ENCODE data around the gene FRAS1.
"Not testable (repeated sequence)": the region's sequence is repeated elsewhere in the genome, so short reads cannot be mapped to it uniquely, and the experiment has no call there.

Gene FRAS1

GRCh38 chr4:78451407-78451806, 394.3 kb downstream of the FRAS1 start:
- DNase-seq (ENCODE audit: low read depth): no peak
- no peak overlapping the region for H3K4me3 ChIP-seq (ENCODE audit: low read depth, low read length)
- TF ChIP-seq CTCF (IDR thresholded peaks at IDR 0.05; ENCODE audit: low read depth, low read length, missing control alignments): no peak

GRCh38 chr4:78454016-78454415, 396.9 kb downstream of the FRAS1 start:
- H3K4me3 ChIP-seq (ENCODE audit: low read depth, low read length): no peak overlapping the region
- no peak for TF ChIP-seq CTCF (IDR thresholded peaks at IDR 0.05; ENCODE audit: low read depth, low read length, missing control alignments)
- no peak for DNase-seq (ENCODE audit: low read depth)

GRCh38 chr4:78457751-78458150, 400.6 kb downstream of the FRAS1 start:
- no peak overlapping the region for H3K4me3 ChIP-seq (ENCODE audit: low read depth, low read length)
- TF ChIP-seq CTCF (IDR thresholded peaks at IDR 0.05; ENCODE audit: low read depth, low read length, missing control alignments): no peak

GRCh38 chr4:78459327-78459726, 402.2 kb downstream of the FRAS1 start:
- no peak overlapping the region for H3K4me3 ChIP-seq (ENCODE audit: low read depth, low read length)
- DNase-seq (ENCODE audit: low read depth): no peak
- TF ChIP-seq CTCF (IDR thresholded peaks at IDR 0.05; ENCODE audit: low read depth, low read length, missing control alignments): no peak

More at GRCh38 chr4:78457751-78458150, 400.6 kb downstream of the FRAS1 start:
- no peak for DNase-seq (ENCODE audit: low read depth)

GRCh38 chr4:78460368-78460767, 403.2 kb downstream of the FRAS1 start:
- no peak for TF ChIP-seq CTCF (IDR thresholded peaks at IDR 0.05; ENCODE audit: low read depth, low read length, missing control alignments)
- no peak for DNase-seq (ENCODE audit: low read depth)
- H3K4me3 ChIP-seq (ENCODE audit: low read depth, low read length): no peak overlapping the region

- no peak for TF ChIP-seq CTCF (IDR thresholded peaks at IDR 0.05; ENCODE audit: low read depth, low read length, missing control alignments)
- DNase-seq (ENCODE audit: low read depth): no peak
- no peak overlapping the region for H3K4me3 ChIP-seq (ENCODE audit: low read depth, low read length)
These were observed 407.1 kb downstream of the FRAS1 start for GRCh38 chr4:78464265-78464664.

- DNase-seq (ENCODE audit: low read depth); H3K4me3 ChIP-seq (ENCODE audit: low read depth, low read length): not testable (repeated sequence)
These were observed 410.1 kb downstream of the FRAS1 start for GRCh38 chr4:78467223-78467622.

- DNase-seq (ENCODE audit: low read depth): no peak
- H3K4me3 ChIP-seq (ENCODE audit: low read depth, low read length): no peak overlapping the region
- no peak for TF ChIP-seq CTCF (IDR thresholded peaks at IDR 0.05; ENCODE audit: low read depth, low read length, missing control alignments)
These were observed 411.1 kb downstream of the FRAS1 start for GRCh38 chr4:78468272-78468671.
